Smooth muscle cell (in vitro differentiated cells): ENCODE measurements around the gene RIPOR2. TPM values are rescaled to one million over a fixed set of nuclear protein-coding genes. Genes with fewer than 3 reads are reported as not detected.

Source experiments
- DNase-seq: peaks from one replicate; lab custom pipeline; 2025; ENCODE audit not compliant: unreplicated experiment; lab: John Stamatoyannopoulos, UW
- H2AFZ ChIP-seq: fragments of 200-600 bp; sonication (generic); 2 replicates; pipeline ENCODE4 v1.6.0; 2016; ENCODE audit warnings: antibody characterized with exemption, low read depth, mild to moderate bottlenecking
- H3F3A ChIP-seq: fragments of 200-600 bp; sonication (generic); 2 replicates; pipeline ENCODE4 v1.6.0; 2017; ENCODE audit warnings: antibody characterized with exemption, low read depth
- H3K27ac ChIP-seq: fragments of 200-600 bp; sonication (generic); 2 replicates; pipeline ENCODE4 v1.5.1; 2016; ENCODE audit warnings: low read depth, mild to moderate bottlenecking
- H3K27me3 ChIP-seq: fragments of 200-600 bp; sonication (generic); 2 replicates; pipeline ENCODE4 v1.6.1; 2016; ENCODE audit warnings: low read depth, mild to moderate bottlenecking
- H3K36me3 ChIP-seq: fragments of 200-600 bp; sonication (generic); 2 replicates; pipeline ENCODE4 v1.5.1; 2016; ENCODE audit warnings: low read depth
- H3K4me1 ChIP-seq: fragments of 200-600 bp; sonication (generic); 2 replicates; pipeline ENCODE4 v1.5.1; 2016; ENCODE audit warnings: low read depth
- H3K4me2 ChIP-seq: fragments of 200-600 bp; sonication (generic); 2 replicates; pipeline ENCODE4 v1.6.0; 2016; ENCODE audit warnings: mild to moderate bottlenecking
- H3K4me3 ChIP-seq: fragments of 200-600 bp; sonication (generic); 2 replicates; pipeline ENCODE4 v1.5.1; 2016; ENCODE audit warnings: mild to moderate bottlenecking
- H3K79me2 ChIP-seq: fragments of 200-600 bp; sonication (generic); 2 replicates; pipeline ENCODE4 v1.6.0; 2016; ENCODE audit warnings: low read depth, mild to moderate bottlenecking
- H3K9ac ChIP-seq: fragments of 200-600 bp; sonication (generic); 2 replicates; pipeline ENCODE4 v1.6.0; 2016; ENCODE audit warnings: low read depth
- H3K9me3 ChIP-seq: fragments of 200-600 bp; sonication (generic); replicated peaks from 2 replicates; pipeline ENCODE4 v1.5.1; 2016; ENCODE audit warnings: low read depth
- H4K20me1 ChIP-seq: fragments of 200-600 bp; sonication (generic); 2 replicates; pipeline ENCODE4 v1.6.0; 2016; ENCODE audit warnings: low read depth
- CTCF ChIP-seq: fragments of 200-600 bp; sonication (generic); IDR thresholded peaks from 2 replicates; pipeline ENCODE4 v1.5.1; 2017; ENCODE audit warnings: borderline replicate concordance, mild to moderate bottlenecking, antibody characterized with exemption; ENCODE audit not compliant: insufficient read depth, poor library complexity, severe bottlenecking
- WGBS: methylation state at CpG from one replicate; pipeline ENCODE4 v1.1.7; 2016; ENCODE audit warnings: low lambda C conversion rate; 5-methylcytosine and 5-hydroxymethylcytosine counted together
- polyA plus RNA-seq: library from polyadenylated mRNA; unstranded; fragments of >200 nt; fragmentation: Nextera tagmentation; extraction: Ambion mirVana; gene quantifications from 2 replicates; pipeline ENCODE4 v1.2.1, GENCODE V29; 2016
- total RNA-seq: library from RNA; depleted of rRNA; stranded (reverse); fragments of >200 nt; gene quantifications from 2 replicates; pipeline ENCODE4 v1.2.3, GENCODE V29; 2014

Gene RIPOR2
- total and polyA plus RNA-seq, 2 experiments from 2014 or later: 2.3 to 5.6 TPM

GRCh38 chr6:24959319-24959718, 23.6 kb upstream of the RIPOR2 start:
- no peak for TF ChIP-seq CTCF
- H3K4me3 ChIP-seq: no peak overlapping the region
- no peaks in the 10 kb centered on the region for H3K9me3 ChIP-seq
- H4K20me1 ChIP-seq: no peaks in the 10 kb centered on the region
- H2AFZ ChIP-seq: no peak overlapping the region
- no peak overlapping the region for H3K4me2 ChIP-seq
- H3K9ac ChIP-seq: no peak overlapping the region
- H3F3A ChIP-seq: no peaks in the 10 kb centered on the region
- no peaks in the 10 kb centered on the region for H3K36me3 ChIP-seq
- 100% methylated on average over 1 of the region's 1 CpG for WGBS
- no peaks in the 10 kb centered on the region for H3K4me1 ChIP-seq
- no peaks in the 10 kb centered on the region for H3K79me2 ChIP-seq
- no peak for DNase-seq
- H3K27ac ChIP-seq: no peak overlapping the region
- no peaks in the 10 kb centered on the region for H3K27me3 ChIP-seq

- H3K4me2 ChIP-seq: no peak overlapping the region
- H3K9ac ChIP-seq: no peak overlapping the region
- WGBS: 96% methylated on average over 3 of the region's 3 CpGs
- H3K79me2 ChIP-seq: no peaks in the 10 kb centered on the region
- H3F3A ChIP-seq: no peaks in the 10 kb centered on the region
- H3K4me1 ChIP-seq: no peaks in the 10 kb centered on the region
- no peaks in the 10 kb centered on the region for H3K9me3 ChIP-seq
- H3K27ac ChIP-seq: no peak overlapping the region
- H3K4me3 ChIP-seq: no peak overlapping the region
- no peak for TF ChIP-seq CTCF
- H4K20me1 ChIP-seq: no peaks in the 10 kb centered on the region
- no peaks in the 10 kb centered on the region for H3K27me3 ChIP-seq
- no peaks in the 10 kb centered on the region for H3K36me3 ChIP-seq
- DNase-seq: no peak
- no peak overlapping the region for H2AFZ ChIP-seq
Observed at GRCh38 chr6:24957199-24957598, 21.4 kb upstream of the RIPOR2 start.

GRCh38 chr6:24953726-24954125, 18.0 kb upstream of the RIPOR2 start:
- H3K4me2 ChIP-seq: no peak overlapping the region
- no peak overlapping the region for H2AFZ ChIP-seq
- H4K20me1 ChIP-seq: no peaks in the 10 kb centered on the region
- no peaks in the 10 kb centered on the region for H3K27me3 ChIP-seq
- H3K4me1 ChIP-seq: no peaks in the 10 kb centered on the region
- 82% methylated on average over 3 of the region's 3 CpGs for WGBS
- DNase-seq: no peak
- H3K79me2 ChIP-seq: no peaks in the 10 kb centered on the region
- H3K9ac ChIP-seq: no peak overlapping the region
- H3K36me3 ChIP-seq: no peaks in the 10 kb centered on the region
- TF ChIP-seq CTCF: no peak
- no peak overlapping the region for H3K27ac ChIP-seq
- H3F3A ChIP-seq: no peaks in the 10 kb centered on the region
- H3K9me3 ChIP-seq: no peaks in the 10 kb centered on the region
- H3K4me3 ChIP-seq: no peak overlapping the region

- Histone ChIP-seq H3K4me1 (no peaks in the 10 kb centered on the region), H3K27me3 (no peaks in the 10 kb centered on the region), H3K4me3 (no peak overlapping the region), H4K20me1 (no peaks in the 10 kb centered on the region), H3K27ac (no peak overlapping the region), H2AFZ (no peak overlapping the region), H3K4me2 (no peak overlapping the region), H3K36me3 (no peaks in the 10 kb centered on the region), H3K9ac (no peak overlapping the region), H3K9me3 (no peaks in the 10 kb centered on the region), H3K79me2 (no peaks in the 10 kb centered on the region), H3F3A (no peaks in the 10 kb centered on the region)
- no peak for DNase-seq
- WGBS: 93% methylated on average over 5 of the region's 5 CpGs
- no peak for TF ChIP-seq CTCF
Observed at GRCh38 chr6:24951811-24952299, 16.1 kb upstream of the RIPOR2 start.
